ENCODE measurements around the gene RNASE13.

The RNASE13 gene, protein sequence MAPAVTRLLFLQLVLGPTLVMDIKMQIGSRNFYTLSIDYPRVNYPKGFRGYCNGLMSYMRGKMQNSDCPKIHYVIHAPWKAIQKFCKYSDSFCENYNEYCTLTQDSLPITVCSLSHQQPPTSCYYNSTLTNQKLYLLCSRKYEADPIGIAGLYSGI
- total RNA-seq = 0 reads per million in 2 experiments

DNA sequence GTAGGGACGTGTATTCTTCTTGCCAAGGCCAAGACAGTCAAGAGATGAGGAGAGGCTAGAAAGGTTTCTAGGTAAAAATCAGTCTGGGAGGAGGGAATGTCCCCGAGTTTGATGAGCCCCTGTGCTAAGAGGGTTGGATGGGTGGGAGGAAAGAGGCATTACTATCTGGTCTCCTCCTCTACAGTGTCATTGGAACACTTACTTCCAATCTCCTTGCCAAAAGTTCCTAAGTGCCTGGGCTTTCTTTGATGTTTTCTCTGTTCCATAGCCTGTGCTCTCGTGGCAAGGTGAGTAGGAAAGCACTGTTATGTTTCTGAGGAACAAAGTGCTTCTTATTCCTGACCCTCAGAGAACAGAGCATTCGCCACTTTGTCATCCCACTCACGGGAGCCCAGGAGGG, at the start of gene RNASE13:
Gene RNASE13, minus strand, starts transcription at position 101 of the 400 bp plus-strand sequence. CDS start 519 bp downstream, outside the sequence.
- DNase-seq (ENCODE audit: low read depth) = no peak

DNA sequence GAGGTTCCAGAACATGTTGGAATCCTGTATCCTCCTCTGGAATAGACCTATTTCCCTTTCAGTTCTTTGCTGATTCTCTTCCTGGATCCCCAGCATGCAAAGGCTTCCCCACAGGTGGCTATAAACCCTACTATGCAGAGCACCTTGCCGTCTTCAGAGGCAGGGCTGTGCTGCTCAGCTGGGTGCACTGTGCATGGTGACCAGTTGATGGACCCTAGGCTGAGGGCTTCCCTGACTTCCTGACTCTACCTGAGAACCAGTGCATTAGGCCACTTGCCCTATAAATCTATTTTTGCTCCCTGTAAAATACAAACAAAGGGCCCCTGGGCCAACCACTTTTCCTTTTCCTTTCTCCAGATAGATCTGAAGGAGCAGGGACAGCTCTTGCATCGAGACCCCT, 49.8 kb upstream of the RNASE13 start:
- no peak for DNase-seq (ENCODE audit: low read depth)

DNA sequence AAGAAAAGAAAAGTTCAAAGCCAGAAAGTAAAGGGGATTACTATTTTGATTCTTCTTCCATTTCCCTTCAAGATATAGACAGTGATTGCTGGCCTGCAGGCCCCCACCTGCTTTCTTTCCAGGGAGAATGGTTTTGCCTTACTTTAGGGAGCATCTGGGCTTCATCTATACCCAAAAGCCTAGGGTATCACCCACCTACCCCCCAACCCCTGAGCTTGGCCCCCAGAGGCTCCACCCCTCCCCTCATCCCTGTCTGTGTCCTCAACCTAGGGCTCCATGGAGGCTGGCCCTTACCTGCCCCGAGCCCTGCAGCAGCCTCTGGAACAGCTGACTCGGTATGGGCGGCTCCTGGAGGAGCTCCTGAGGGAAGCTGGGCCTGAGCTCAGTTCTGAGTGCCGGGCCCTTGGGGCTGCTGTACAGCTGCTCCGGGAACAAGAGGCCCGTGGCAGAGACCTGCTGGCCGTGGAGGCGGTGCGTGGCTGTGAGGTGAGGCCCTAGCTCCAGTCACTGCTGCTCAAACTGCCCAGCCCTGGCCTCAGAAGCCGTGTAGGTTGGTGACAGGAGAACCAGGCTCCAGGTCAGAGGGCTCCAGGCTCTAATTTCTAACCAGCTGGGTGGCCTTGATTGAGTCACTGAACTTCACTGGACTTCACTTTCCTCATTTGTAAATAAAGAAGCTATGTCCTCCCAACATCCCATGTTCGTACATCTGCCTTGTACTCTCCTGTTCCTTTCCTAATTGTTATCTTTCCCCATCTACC, 49.1 kb upstream of the RNASE13 start:
- DNase-seq (ENCODE audit: low read depth) = no peak

DNA sequence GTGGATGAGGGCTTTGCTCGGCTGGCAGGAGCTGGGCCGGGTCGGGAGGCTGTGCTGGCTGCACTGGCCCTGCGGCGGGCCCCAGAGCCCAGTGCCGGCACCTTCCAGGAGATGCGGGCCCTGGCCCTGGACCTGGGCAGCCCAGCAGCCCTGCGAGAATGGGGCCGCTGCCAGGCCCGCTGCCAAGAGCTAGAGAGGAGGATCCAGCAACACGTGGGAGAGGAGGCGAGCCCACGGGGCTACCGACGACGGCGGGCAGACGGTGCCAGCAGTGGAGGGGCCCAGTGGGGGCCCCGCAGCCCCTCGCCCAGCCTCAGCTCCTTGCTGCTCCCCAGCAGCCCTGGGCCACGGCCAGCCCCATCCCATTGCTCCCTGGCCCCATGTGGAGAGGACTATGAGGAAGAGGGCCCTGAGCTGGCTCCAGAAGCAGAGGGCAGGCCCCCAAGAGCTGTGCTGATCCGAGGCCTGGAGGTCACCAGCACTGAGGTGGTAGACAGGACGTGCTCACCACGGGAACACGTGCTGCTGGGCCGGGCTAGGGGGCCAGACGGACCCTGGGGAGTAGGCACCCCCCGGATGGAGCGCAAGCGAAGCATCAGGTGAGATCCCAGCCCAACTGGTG, 47.0 kb upstream of the RNASE13 start:
- no peak for DNase-seq (ENCODE audit: low read depth)

DNA sequence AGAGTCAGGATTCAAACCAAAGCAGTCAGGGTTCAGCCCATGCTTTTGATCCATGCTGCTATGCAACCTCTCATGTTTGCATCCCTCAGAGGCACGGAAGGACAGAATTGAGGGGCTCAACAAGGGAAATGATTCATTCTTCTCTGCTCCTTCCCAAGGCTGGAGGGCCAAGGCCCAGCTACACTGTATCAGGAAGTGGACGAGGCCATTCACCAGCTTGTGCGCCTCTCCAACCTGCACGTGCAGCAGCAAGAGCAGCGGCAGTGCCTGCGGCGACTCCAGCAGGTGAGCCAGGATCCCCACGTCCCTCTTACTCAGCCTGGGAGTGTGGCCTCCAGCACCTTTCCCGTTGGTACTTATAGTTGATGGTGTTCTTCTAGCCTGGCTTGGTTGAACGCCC, 44.1 kb upstream of the RNASE13 start:
- DNase-seq (ENCODE audit: low read depth) = no peak

DNA sequence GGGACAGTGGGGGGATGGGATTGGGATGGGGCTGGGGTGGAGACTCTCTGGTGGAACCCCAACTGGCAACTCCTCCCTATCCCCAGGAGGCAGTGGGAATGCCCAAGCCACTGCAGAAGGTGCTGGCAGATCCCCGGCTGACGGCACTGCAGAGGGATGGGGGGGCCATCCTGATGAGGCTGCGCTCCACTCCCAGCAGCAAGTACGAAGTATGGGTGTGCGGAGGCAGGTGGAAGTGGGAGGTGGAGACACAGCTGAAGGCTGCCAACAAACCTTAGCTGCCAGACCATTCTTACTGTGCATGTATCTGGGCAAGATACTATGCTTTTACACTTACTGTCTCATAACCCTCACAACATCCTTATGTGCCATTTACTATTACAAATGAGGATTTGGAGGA, 43.7 kb upstream of the RNASE13 start:
- DNase-seq (ENCODE audit: low read depth) = no peak

DNA sequence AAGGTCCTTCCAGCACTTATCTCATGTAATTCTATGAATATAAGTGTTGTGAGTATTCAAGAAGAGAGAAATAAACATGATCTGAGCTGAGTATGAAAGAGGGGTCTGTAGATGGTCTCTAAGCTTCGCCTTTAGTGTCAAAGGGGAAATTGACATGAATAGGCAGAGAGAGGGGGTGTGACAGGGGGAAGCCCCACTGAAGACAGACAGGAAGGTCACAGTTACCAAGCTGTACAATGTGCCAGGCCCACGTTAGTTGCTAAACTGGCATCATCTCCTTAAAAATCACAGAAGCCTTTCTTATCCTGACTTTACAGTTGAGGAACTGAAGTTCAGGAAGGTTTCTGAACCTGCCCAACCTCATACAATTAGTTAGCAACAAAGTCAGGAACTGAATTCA, 43.1 kb upstream of the RNASE13 start:
- DNase-seq (ENCODE audit: low read depth) = no peak

DNA sequence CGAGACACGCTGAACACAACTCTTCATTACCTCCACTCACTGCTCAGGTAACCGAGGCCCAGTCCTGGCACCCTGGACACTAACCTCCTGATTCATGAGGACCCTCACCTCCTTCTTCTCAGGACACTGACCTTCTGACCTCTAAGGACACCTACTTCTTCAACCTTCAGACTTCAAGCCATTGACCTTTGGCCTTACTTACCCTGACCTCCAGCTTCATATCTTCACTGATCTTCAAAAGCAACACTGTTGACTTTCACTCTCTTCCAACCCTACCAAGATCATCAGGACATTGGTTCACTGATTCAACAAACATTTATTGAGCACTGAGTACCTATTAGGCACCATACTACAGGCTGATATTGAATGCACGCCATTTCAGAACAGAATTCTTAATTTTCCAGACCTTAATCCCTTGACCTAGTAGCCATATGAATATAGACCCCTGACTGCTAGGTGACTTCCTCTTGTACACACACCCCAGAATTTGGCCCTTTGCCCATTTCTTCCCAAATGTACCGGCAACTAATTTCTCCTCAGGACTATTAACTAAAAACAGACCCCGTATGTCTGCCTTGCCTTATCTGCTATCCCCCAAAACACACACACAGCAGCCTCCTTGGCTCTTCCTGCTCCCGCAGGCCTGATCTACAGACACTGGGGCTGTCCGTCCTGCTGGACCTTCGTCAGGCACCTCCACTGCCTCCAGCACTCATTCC, 41.3 kb upstream of the RNASE13 start:
- DNase-seq (ENCODE audit: low read depth) = no peak

DNA sequence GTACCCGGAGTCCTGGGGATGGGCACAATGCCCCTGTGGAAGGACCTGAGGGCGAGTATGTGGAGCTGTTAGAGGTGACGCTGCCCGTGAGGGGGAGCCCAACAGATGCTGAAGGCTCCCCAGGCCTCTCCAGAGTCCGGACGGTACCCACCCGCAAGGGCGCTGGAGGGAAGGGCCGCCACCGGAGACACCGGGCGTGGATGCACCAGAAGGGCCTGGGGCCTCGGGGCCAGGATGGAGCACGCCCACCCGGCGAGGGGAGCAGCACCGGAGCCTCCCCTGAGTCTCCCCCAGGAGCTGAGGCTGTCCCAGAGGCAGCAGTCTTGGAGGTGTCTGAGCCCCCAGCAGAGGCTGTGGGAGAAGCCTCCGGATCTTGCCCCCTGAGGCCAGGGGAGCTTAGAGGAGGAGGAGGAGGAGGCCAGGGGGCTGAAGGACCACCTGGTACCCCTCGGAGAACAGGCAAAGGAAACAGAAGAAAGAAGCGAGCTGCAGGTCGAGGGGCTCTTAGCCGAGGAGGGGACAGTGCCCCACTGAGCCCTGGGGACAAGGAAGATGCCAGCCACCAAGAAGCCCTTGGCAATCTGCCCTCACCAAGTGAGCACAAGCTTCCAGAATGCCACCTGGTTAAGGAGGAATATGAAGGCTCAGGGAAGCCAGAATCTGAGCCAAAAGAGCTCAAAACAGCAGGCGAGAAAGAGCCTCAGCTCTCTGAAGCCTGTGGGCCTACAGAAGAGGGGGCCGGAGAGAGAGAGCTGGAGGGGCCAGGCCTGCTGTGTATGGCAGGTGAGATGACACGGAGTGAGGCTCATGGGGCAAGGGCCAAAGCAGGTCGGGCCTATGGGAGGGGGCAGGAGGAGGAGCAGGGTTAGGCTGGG, 40.0 kb upstream of the RNASE13 start:
- no peak for DNase-seq (ENCODE audit: low read depth)

DNA sequence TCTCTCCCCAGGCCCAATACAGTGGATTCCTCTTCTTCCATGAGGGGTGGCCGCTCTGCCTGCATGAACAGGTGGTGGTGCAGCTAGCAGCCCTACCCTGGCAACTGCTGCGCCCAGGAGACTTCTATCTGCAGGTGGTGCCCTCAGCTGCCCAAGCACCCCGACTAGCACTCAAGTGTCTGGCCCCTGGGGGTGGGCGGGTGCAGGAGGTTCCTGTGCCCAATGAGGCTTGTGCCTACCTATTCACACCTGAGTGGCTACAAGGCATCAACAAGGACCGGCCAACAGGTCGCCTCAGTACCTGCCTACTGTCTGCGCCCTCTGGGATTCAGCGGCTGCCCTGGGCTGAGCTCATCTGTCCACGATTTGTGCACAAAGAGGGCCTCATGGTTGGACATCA, 39.3 kb upstream of the RNASE13 start:
- no peak for DNase-seq (ENCODE audit: low read depth)

DNA sequence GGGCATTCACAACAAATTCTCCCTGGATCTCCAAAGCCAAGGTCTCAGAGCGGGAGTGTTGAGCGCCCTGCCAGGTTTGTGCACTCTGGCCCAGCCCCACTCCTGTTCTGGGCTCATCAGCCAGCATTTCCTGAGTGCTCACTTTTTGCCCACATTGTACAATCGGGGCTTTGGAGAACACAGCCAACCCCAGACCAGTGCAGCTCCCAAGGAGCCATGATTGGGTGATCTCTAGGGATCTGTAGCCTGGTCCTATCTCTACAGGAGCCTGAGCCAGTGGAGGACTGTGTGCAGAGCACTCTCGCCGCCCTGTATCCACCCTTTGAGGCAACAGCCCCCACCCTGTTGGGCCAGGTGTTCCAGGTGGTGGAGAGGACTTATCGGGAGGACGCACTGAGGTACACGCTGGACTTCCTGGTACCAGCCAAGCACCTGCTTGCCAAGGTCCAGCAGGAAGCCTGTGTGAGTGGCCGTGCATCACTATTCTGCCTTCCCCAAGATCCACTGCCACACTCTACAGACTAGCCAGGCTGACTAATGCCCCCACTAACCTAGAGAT, 38.3 kb upstream of the RNASE13 start:
- no peak for DNase-seq (ENCODE audit: low read depth)

DNA sequence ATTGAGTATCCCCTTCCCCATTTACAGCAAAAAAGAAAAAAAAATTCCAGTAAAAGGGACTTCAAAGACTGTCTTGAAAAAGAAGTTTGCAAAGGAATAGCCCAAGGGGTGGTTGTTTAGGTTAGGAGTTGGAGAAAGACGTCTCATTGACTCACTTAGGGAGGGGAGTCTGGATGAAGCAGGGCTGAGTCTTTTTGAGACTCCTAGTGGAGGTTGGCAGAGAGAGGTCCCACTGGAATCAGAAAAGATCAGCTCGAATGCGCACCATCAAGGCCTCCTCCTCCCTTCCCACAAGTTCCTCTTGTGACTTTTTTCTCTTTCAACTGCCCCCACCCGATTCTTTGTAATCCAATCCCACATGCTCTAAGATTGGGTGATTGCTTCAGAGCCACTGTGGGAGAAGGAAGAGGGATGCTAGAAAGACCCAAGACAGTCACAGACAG, 37.4 kb upstream of the RNASE13 start:
- no peak for DNase-seq (ENCODE audit: low read depth)

DNA sequence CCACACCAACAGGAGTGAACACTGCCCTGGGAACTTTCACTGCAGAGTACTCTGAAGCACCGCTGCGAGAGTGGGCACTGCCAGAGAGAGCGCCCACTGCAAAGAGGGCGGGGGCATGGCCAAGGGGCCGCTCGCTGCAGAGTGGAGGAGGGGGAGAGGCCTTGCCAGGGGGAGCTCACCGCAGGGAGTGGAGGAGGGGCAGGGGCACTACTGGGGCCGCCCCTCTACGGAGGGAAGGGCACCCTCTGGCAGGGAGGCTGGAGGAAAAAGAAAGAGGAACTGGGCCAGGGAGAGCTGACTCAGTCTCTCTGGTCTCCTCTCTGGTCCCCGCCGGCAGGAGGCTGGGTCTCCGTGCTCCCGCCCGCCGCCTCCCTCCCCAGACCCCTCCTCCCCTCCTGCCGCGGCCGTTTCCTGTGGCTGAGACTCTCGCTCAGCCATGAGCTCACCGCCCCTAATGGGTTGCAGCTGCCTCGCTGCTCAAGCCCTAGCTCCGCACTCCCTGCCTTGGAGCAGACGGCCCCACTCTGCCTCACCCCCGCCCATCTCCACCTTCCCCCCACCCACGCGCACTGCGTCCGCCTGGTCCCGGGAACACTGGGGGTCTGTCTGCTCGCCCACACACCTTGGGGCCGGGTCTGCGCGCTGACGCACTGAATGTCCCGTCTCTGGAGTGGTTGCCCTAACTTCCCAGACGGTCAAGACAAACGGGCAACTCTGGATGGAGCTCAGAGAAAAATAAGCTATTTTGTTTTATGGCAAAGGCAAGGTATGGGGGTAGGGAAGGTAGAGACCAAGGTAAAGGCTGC, 36.8 kb upstream of the RNASE13 start:
- no peak for DNase-seq (ENCODE audit: low read depth)

DNA sequence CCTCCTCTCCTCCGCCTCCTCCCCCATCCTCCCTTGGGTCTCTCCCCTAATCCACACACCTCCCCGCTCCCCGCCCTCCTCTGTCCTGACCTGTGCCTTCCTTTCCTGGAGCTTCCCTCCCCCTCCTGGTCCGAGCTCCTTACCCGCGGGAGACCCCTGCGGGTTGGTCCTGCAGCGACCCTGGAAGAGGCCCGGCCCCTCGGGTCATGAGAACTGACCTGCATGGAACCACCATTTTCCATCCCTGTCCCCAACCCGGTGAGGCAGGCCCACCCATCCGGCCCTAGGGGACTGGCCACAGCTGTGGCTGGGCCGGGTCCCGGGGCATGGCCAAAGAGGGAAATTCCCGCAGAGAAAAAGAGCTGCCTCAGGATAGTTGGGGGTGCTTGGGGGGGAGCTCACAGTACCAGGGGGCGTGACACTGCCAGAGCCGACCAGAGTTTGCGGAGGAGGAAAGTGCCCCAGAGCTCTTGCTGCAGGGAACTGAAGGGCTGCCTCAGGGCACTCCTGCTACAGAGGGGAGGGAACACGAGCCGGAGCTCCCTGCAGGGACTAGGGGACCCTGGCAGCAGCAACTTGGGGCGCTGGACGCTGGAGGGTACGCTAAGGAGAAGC, 36.1 kb upstream of the RNASE13 start:
- DNase-seq (ENCODE audit: low read depth) = no peak

DNA sequence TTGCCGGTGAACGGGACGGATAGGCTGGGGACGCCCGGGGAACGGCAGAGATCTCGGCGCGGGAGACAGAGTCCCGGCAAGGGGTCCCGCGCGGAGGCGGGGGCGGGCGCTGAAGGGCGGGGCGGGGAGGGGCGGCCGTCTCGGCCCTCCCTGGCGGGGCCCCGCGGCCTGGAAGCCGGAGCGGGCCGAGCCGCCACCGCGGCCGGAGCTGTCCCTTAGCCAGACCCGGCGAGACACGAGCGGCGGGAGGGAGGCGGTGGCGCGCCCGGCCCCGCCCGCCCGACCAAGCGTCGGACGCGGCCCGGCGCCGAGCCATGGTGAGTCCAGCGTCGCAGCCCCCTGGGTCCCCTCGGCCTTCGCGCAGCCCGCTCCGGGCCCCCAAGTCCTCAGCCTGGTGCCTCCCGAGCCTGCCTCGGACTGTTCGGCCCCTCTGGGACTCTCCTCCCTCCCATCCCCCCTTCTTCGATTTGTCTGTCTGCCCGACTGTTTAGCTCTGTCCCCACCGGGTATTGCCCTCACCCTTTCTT, 35.5 kb upstream of the RNASE13 start, which contains the start of gene ARHGEF40:
Gene ARHGEF40, plus strand, starts transcription at position 222 of the 527 bp plus-strand sequence. Its CDS starts 93 bp downstream, at position 315.
- no peak for DNase-seq (ENCODE audit: low read depth)

DNA sequence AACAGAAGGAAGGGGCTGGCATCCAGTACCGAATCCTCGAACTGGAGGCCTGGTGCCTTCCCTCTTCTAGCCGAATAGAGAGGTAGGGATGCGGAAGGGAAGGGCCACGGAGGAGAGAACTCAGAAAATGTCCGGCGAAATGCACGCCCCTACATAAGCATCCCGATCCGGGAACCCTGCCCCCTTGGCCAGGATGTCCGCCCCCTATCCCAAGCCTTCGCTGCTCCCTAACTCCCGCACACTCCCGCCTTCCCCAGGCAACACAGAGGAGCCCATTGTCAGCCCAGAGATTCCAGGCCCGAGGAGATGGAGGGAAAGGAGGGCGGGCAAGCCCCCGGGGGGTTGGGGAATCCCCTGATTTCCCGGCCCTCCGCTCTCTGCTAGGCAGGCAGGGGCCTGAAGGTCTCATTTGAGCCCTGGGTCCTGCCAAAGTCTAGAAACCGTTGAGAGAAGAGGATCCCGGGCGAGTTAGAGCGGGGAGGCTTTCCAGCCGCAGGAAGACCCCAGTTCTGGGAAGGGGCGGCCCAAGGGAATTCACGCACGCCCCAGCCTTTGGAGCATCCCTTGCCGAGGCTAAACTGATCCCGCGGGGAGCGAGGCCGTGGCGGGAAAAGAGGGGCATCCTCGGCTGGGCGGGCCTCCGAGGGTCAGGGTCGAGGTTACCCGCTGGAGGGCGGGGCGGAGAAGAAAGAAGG, 34.9 kb upstream of the RNASE13 start:
- no peak for DNase-seq (ENCODE audit: low read depth)

DNA sequence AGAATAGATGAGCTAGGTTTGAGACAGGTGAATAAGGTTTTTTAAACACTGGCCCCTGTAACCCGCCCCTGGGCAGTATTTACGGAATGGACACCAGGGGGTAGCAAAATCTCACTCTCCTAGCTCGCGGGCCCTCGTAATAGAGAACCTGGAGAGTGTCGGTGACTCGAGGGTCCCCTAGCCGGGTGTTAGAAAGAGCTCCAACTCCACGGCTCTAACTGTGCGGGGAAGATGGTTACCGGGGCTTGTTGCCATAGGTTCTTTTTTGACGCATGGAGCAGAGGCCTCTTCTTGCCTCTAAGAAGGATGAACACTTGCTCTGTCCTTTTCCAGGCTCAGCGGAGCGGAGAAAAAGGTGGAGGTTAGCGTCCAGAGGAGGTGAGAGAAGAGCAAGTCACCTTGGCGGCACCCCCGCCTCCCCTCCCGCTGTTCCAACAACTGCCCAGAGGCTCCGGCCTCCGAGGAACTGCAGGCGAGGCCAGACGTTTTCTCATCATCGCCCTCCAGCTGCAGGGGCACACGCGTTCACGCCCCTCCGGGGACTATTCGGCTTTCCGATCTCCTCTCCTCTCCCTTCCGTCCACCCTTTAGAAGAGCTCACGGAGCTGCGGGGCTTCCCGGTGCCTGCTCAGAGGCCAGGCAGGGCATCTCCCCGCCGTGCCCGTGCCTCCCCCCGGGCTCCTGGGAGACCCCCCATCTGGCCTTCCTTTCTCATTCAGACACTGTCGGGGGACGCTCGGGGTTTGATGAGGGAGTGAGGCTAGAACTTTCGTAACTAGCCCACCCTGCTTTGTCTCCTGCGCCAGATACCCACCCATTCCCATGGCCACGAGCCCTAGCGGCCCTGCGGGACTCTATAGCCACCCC, 34.1 kb upstream of the RNASE13 start:
- peak; percentile 34 for DNase-seq (ENCODE audit: low read depth)

Data from T follicular helper cell (primary cell).